Skeletal muscle tissue (tissue), 4 donors: ENCODE data around the gene F12. TPM values are rescaled to one million over a fixed set of nuclear protein-coding genes. Genes with fewer than 3 reads are reported as not detected.

ENCODE experiments used
- H3K27ac ChIP-seq: one replicate; pipeline ENCODE4 v1.7.0; 2013; ENCODE audit warnings: mild to moderate bottlenecking, low read depth, low read length, inconsistent platforms
- H3K27me3 ChIP-seq, 3 donors: one replicate each; pipeline ENCODE4 v1.7.0; 2013; ENCODE audit warnings: low read length in 3 of 3; ENCODE audit not compliant: control insufficient read depth in 3 of 3, insufficient read depth in 3 of 3
- H3K36me3 ChIP-seq, 3 donors: one replicate each; pipeline ENCODE4 v1.7.0; 2013; ENCODE audit warnings: low read length in 3 of 3; ENCODE audit not compliant: control insufficient read depth in 3 of 3, insufficient read depth in 3 of 3
- H3K4me1 ChIP-seq, 3 donors: one replicate each; pipeline ENCODE4 v1.7.0; 2013; ENCODE audit warnings: low read length in 3 of 3, mild to moderate bottlenecking in 3 of 3; ENCODE audit not compliant: control insufficient read depth in 3 of 3, insufficient read depth in 3 of 3
- H3K4me3 ChIP-seq, 3 donors: one replicate each; pipeline ENCODE4 v1.7.0; 2013; ENCODE audit warnings: low read length in 3 of 3
- H3K9ac ChIP-seq, 3 donors: one replicate each; pipeline ENCODE4 v1.7.0; 2013; ENCODE audit warnings: low read length in 3 of 3, mild to moderate bottlenecking in 3 of 3, moderate library complexity in 2 of 3, low read depth in 1 of 3
- H3K9me3 ChIP-seq, 3 donors: one replicate each; pipeline ENCODE4 v1.7.0; 2013; ENCODE audit warnings: low read length in 3 of 3; ENCODE audit not compliant: control insufficient read depth in 3 of 3
- total RNA-seq: library from RNA; depleted of rRNA; stranded (reverse); fragments of >200 nt; gene quantifications from one replicate; pipeline ENCODE4 v1.2.3, GENCODE V29; 2014
- donor health status: Osteomylitis.

F12 gene
- total RNA-seq, 1 donor from 2014 or later = not detected

- H3K9ac ChIP-seq = peak within 1 kb of the TSS; percentile 53 to 79 (median 68)
- H3K4me1 ChIP-seq = peaks cover 14 to 23% (median 16%) of the 10 kb centered on the region in 3 donors
- peaks cover 4 to 29% (median 26%) of the 10 kb centered on the region in 3 donors for H3K27me3 ChIP-seq
- peaks cover 0 to 2% (median 0%) of the 10 kb centered on the region in 3 donors for H3K36me3 ChIP-seq
- peak within 1 kb of the TSS; percentile 65 to 78 (median 71) for H3K4me3 ChIP-seq
- no peak within 1 kb of the TSS for H3K27ac ChIP-seq
- no peaks in the 10 kb centered on the region for H3K9me3 ChIP-seq
These were observed 37.1 kb upstream of the F12 start, which contains the start of gene PRR7 for GRCh38 chr5:177446200-177447065. Gene PRR7, plus strand, starts transcription at chr5:177446814. Its CDS starts 8,254 bp downstream, at chr5:177455068.

- peak overlapping the region; percentile 65 to 78 (median 71) for H3K4me3 ChIP-seq
- peaks cover 4 to 26% (median 22%) of the 10 kb centered on the region in 3 donors for H3K27me3 ChIP-seq
- peak overlapping the region; percentile 53 to 79 (median 68) for H3K9ac ChIP-seq
- peaks cover under 1 to 3% (median under 1%) of the 10 kb centered on the region in 3 donors for H3K36me3 ChIP-seq
- H3K4me1 ChIP-seq = peaks cover 14 to 23% (median 16%) of the 10 kb centered on the region in 3 donors
- H3K9me3 ChIP-seq = no peaks in the 10 kb centered on the region
- no peak overlapping the region for H3K27ac ChIP-seq
These were observed 36.5 kb upstream of the F12 start for GRCh38 chr5:177445917-177446199.

GRCh38 chr5:177445052-177445916 is 35.9 kb upstream of the F12 start:
- Histone ChIP-seq H3K36me3 (peaks cover 5 to 7% (median 6%) of the 10 kb centered on the region in 3 donors), H3K9me3 (no peaks in the 10 kb centered on the region), H3K4me3 (no peak overlapping the region), H3K9ac (no peak overlapping the region), H3K4me1 (peaks cover 14 to 23% (median 16%) of the 10 kb centered on the region in 3 donors), H3K27me3 (peaks cover 4 to 20% (median 17%) of the 10 kb centered on the region in 3 donors), H3K27ac (no peak overlapping the region)

- H3K4me3 ChIP-seq = no peak overlapping the region
- no peaks in the 10 kb centered on the region for H3K9me3 ChIP-seq
- H3K4me1 ChIP-seq = peaks cover 14 to 23% (median 16%) of the 10 kb centered on the region in 3 donors
- no peak overlapping the region for H3K9ac ChIP-seq
- H3K36me3 ChIP-seq = peaks cover 8 to 11% (median 10%) of the 10 kb centered on the region in 3 donors
- H3K27me3 ChIP-seq = peaks cover 4 to 12% (median 11%) of the 10 kb centered on the region in 3 donors
- no peak overlapping the region for H3K27ac ChIP-seq
These were observed 35.0 kb upstream of the F12 start for GRCh38 chr5:177444106-177445051.

- H3K27ac ChIP-seq = no peak overlapping the region
- H3K36me3 ChIP-seq = peaks cover 8 to 15% (median 11%) of the 10 kb centered on the region in 3 donors
- H3K4me3 ChIP-seq = no peak overlapping the region
- no peak overlapping the region for H3K9ac ChIP-seq
- H3K27me3 ChIP-seq = peaks cover 4 to 8% (median 6%) of the 10 kb centered on the region in 3 donors
- peaks cover 14 to 19% (median 16%) of the 10 kb centered on the region in 3 donors for H3K4me1 ChIP-seq
- H3K9me3 ChIP-seq = no peaks in the 10 kb centered on the region
These were observed 34.0 kb upstream of the F12 start for GRCh38 chr5:177443144-177443983.

- Histone ChIP-seq H3K4me3 (no peak overlapping the region), H3K36me3 (peaks cover 8 to 25% (median 16%) of the 10 kb centered on the region in 3 donors), H3K27me3 (peaks cover 0 to 4% (median 0%) of the 10 kb centered on the region in 3 donors), H3K9me3 (no peaks in the 10 kb centered on the region), H3K9ac (no peak overlapping the region), H3K4me1 (peaks cover 7 to 8% (median 8%) of the 10 kb centered on the region in 3 donors), H3K27ac (no peak overlapping the region)
These were observed 32.9 kb upstream of the F12 start for GRCh38 chr5:177442066-177442826.

GRCh38 chr5:177440990-177441780 is 31.8 kb upstream of the F12 start:
- Histone ChIP-seq H3K36me3 (peaks cover 13 to 31% (median 23%) of the 10 kb centered on the region in 3 donors), H3K9ac (no peak overlapping the region), H3K9me3 (no peaks in the 10 kb centered on the region), H3K27ac (no peak overlapping the region), H3K4me1 (peaks cover 3 to 4% (median 3%) of the 10 kb centered on the region in 3 donors), H3K4me3 (no peak overlapping the region), H3K27me3 (peaks cover 0 to 2% (median 0%) of the 10 kb centered on the region in 3 donors)
